HEK293 (cell line): Measurements from ENCODE around the gene GABBR2.

Experiments used
- CTCF ChIA-PET: fragments of 350-600 bp; formaldehyde crosslinking; extraction: SDS; loops from one replicate; lab custom pipeline; 2021; ENCODE audit warnings: antibody characterized with exemption; lab: Yijun Ruan, JAX
- POLR2A ChIA-PET: fragments of 300-600 bp; formaldehyde crosslinking; extraction: SDS; loops from one replicate; lab custom pipeline; 2020; ENCODE audit warnings: antibody characterized with exemption, inconsistent platforms; lab: Yijun Ruan, JAX
- H3K27ac ChIP-seq: fragments of 200-500 bp; sonication (Bioruptor generic); 2 replicates; pipeline ENCODE4 v1.5.1; 2014; ENCODE audit warnings: low read depth, low read length, control low read depth, inconsistent platforms; ENCODE audit errors: extremely low read depth
- H3K36me3 ChIP-seq, 2 experiments: fragments of 200-500 bp in 1 of 2; sonication (Bioruptor generic) in 1 of 2; 1 replicate in 1 of 2; 2 replicates in 1 of 2; pipeline ENCODE4 v1.5.1; 2014 to 2017; ENCODE audit warnings: inconsistent platforms in 2 of 2, low read length in 2 of 2; ENCODE audit not compliant: control insufficient read depth in 2 of 2, insufficient read depth in 1 of 2
- H3K4me1 ChIP-seq: fragments of 200-500 bp; sonication (Bioruptor generic); 2 replicates; pipeline ENCODE4 v1.5.1; 2014; ENCODE audit warnings: mild to moderate bottlenecking, low read length, inconsistent platforms; ENCODE audit not compliant: control insufficient read depth, insufficient read depth
- H3K4me3 ChIP-seq: 2 replicates; pipeline ENCODE4 v1.5.1; 2011; ENCODE audit warnings: low read depth, mild to moderate bottlenecking, control low read depth, low read length, moderate library complexity
- H3K9me3 ChIP-seq: fragments of 200-500 bp; sonication (Bioruptor generic); 2 replicates; pipeline ENCODE4 v1.5.1; 2014; ENCODE audit warnings: low read depth, low read length, inconsistent platforms; ENCODE audit not compliant: control insufficient read depth, insufficient read depth
- GLIS2 ChIP-seq: fragments of 450-650 bp; formaldehyde crosslinking; IDR thresholded peaks from 2 replicates; pipeline ENCODE4 v1.5.1; 2016; ENCODE audit warnings: missing biosample characterization, missing genetic modification characterization
- KLF8 ChIP-seq: fragments of 450-650 bp; formaldehyde crosslinking; IDR thresholded peaks from 2 replicates; pipeline ENCODE4 v1.5.1; 2016; ENCODE audit warnings: missing biosample characterization, missing genetic modification characterization
- SALL2 ChIP-seq: fragments of 450-650 bp; formaldehyde crosslinking; IDR thresholded peaks from 2 replicates; pipeline ENCODE4 v1.5.0; 2017; ENCODE audit warnings: missing biosample characterization, mild to moderate bottlenecking, missing genetic modification characterization, borderline replicate concordance
- ZFHX2 ChIP-seq: fragments of 450-650 bp; formaldehyde crosslinking; conservative IDR thresholded peaks from 2 replicates; pipeline ENCODE4 v1.5.1; 2016; ENCODE audit warnings: missing biosample characterization, missing genetic modification characterization
- ZNF16 ChIP-seq: fragments of 450-650 bp; formaldehyde crosslinking; IDR thresholded peaks from 2 replicates; pipeline ENCODE4 v1.5.1; 2016; ENCODE audit warnings: low read depth, missing biosample characterization, missing genetic modification characterization
- ZNF175 ChIP-seq: fragments of 450-650 bp; formaldehyde crosslinking; IDR thresholded peaks from 2 replicates; pipeline ENCODE4 v1.5.1; 2016; ENCODE audit warnings: missing biosample characterization, missing genetic modification characterization
- ZNF37A ChIP-seq: fragments of 450-650 bp; IDR thresholded peaks from 2 replicates; pipeline ENCODE4 v1.5.1; 2018; ENCODE audit warnings: missing biosample characterization, missing genetic modification characterization
- ZNF561 ChIP-seq: fragments of 450-650 bp; IDR thresholded peaks from 2 replicates; pipeline ENCODE4 v1.5.1; 2018; ENCODE audit warnings: missing biosample characterization, missing genetic modification characterization, borderline replicate concordance
- TF ChIP-seq, protein P1 (sequence below): fragments of 450-650 bp; formaldehyde crosslinking; IDR thresholded peaks from 2 replicates; pipeline ENCODE4 v1.5.1; 2016; ENCODE audit warnings: missing biosample characterization, missing genetic modification characterization
- TF ChIP-seq, protein P2 (sequence below): fragments of 450-650 bp; formaldehyde crosslinking; IDR thresholded peaks from 2 replicates; pipeline ENCODE4 v1.5.1; 2017; ENCODE audit warnings: missing biosample characterization, mild to moderate bottlenecking, missing genetic modification characterization, moderate library complexity
- TF ChIP-seq, protein P3 (sequence below): fragments of 450-650 bp; IDR thresholded peaks from 2 replicates; pipeline ENCODE4 v1.5.1; 2018; ENCODE audit warnings: missing biosample characterization, missing genetic modification characterization
- TF ChIP-seq, protein P4 (sequence below): fragments of 450-650 bp; formaldehyde crosslinking; IDR thresholded peaks from 2 replicates; pipeline ENCODE4 v1.5.1; 2016; ENCODE audit warnings: missing biosample characterization, missing genetic modification characterization
- TF ChIP-seq, protein P5 (sequence below): fragments of 450-650 bp; formaldehyde crosslinking; optimal IDR thresholded peaks from 2 replicates; pipeline ENCODE3; 2016; ENCODE audit warnings: missing biosample characterization, mild to moderate bottlenecking, missing genetic modification characterization
- TF ChIP-seq, protein P6 (sequence below): fragments of 450-650 bp; formaldehyde crosslinking; IDR thresholded peaks from 2 replicates; pipeline ENCODE4 v1.5.1; 2016; ENCODE audit warnings: missing biosample characterization, missing genetic modification characterization

GABBR2 gene

DNA sequence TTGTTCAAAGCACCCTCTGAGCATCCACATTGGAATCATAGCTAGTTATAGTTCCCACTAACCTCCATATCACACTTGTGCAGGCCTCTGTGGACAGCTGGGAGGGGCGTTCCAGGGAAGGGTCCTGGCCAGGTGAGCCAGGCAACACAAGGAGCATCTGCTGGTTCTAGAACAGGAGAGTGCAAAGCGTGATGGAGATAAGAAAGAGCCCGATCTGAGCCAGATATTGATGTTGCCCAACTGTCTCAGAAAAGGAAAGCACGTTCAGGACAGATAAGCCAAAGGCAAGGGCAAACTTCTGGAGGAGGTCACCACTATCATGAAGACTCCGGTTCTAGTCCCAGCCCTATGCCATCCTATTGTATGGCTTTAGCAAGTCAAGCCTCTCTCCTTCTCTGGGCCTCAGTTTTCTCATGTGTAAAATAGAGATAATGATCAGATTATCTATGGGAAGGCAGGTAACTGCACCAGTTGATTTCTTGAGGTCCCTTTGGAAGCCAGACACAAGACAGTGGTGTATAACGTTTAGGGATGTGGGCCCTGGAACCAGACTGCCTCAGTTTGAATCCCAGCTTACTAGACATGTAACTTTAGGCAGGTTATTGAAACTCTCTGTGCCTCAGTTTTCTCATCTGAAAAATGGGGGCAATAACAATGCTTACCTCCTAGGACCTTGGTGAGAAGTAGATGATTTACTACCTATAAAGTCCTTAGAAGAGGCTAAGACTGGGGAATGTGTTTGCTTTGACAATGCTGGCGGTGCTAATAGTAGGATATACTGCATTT, 19.8 kb downstream of the GABBR2 start:
- H3K4me3 ChIP-seq = no peak overlapping the region
- no peaks in the 10 kb centered on the region for H3K9me3 ChIP-seq
- no peaks in the 10 kb centered on the region for H3K36me3 ChIP-seq
- POLR2A ChIA-PET = no interaction called here
- no peak for TF ChIP-seq ZNF16
- TF ChIP-seq, protein P1, sequence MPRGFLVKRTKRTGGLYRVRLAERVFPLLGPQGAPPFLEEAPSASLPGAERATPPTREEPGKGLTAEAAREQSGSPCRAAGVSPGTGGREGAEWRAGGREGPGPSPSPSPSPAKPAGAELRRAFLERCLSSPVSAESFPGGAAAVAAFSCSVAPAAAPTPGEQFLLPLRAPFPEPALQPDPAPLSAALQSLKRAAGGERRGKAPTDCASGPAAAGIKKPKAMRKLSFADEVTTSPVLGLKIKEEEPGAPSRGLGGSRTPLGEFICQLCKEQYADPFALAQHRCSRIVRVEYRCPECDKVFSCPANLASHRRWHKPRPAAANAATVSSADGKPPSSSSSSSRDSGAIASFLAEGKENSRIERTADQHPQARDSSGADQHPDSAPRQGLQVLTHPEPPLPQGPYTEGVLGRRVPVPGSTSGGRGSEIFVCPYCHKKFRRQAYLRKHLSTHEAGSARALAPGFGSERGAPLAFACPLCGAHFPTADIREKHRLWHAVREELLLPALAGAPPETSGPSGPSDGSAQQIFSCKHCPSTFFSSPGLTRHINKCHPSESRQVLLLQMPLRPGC (tag by site-specific recombination) = no peak
- TF ChIP-seq KLF8 = no peak
- TF ChIP-seq, protein P2, sequence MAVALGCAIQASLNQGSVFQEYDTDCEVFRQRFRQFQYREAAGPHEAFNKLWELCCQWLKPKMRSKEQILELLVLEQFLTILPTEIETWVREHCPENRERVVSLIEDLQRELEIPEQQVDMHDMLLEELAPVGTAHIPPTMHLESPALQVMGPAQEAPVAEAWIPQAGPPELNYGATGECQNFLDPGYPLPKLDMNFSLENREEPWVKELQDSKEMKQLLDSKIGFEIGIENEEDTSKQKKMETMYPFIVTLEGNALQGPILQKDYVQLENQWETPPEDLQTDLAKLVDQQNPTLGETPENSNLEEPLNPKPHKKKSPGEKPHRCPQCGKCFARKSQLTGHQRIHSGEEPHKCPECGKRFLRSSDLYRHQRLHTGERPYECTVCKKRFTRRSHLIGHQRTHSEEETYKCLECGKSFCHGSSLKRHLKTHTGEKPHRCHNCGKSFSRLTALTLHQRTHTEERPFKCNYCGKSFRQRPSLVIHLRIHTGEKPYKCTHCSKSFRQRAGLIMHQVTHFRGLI = no peak
- TF ChIP-seq ZFHX2 (tag by site-specific recombination) = no peak
- TF ChIP-seq, protein P3, sequence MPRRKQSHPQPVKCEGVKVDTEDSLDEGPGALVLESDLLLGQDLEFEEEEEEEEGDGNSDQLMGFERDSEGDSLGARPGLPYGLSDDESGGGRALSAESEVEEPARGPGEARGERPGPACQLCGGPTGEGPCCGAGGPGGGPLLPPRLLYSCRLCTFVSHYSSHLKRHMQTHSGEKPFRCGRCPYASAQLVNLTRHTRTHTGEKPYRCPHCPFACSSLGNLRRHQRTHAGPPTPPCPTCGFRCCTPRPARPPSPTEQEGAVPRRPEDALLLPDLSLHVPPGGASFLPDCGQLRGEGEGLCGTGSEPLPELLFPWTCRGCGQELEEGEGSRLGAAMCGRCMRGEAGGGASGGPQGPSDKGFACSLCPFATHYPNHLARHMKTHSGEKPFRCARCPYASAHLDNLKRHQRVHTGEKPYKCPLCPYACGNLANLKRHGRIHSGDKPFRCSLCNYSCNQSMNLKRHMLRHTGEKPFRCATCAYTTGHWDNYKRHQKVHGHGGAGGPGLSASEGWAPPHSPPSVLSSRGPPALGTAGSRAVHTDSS (tag by site-specific recombination) = no peak
- TF ChIP-seq ZNF37A = no peak
- TF ChIP-seq, protein P4, sequence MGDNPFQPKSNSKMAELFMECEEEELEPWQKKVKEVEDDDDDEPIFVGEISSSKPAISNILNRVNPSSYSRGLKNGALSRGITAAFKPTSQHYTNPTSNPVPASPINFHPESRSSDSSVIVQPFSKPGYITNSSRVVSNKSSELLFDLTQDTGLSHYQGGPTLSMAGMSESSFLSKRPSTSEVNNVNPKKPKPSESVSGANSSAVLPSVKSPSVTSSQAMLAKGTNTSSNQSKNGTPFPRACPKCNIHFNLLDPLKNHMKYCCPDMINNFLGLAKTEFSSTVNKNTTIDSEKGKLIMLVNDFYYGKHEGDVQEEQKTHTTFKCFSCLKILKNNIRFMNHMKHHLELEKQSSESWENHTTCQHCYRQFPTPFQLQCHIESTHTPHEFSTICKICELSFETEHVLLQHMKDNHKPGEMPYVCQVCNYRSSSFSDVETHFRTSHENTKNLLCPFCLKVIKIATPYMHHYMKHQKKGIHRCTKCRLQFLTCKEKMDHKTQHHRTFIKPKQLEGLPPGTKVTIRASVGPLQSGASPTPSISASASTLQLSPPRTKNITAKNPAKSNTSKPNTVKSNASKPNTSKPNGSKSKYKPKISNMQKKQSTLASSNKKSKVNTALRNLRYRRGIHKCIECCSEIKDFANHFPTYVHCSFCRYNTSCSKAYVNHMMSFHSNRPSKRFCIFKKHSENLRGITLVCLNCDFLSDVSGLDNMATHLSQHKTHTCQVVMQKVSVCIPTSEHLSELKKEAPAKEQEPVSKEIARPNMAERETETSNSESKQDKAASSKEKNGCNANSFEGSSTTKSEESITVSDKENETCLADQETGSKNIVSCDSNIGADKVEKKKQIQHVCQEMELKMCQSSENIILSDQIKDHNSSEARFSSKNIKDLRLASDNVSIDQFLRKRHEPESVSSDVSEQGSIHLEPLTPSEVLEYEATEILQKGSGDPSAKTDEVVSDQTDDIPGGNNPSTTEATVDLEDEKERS (tag by site-specific recombination) = no peak
- TF ChIP-seq, protein P5, sequence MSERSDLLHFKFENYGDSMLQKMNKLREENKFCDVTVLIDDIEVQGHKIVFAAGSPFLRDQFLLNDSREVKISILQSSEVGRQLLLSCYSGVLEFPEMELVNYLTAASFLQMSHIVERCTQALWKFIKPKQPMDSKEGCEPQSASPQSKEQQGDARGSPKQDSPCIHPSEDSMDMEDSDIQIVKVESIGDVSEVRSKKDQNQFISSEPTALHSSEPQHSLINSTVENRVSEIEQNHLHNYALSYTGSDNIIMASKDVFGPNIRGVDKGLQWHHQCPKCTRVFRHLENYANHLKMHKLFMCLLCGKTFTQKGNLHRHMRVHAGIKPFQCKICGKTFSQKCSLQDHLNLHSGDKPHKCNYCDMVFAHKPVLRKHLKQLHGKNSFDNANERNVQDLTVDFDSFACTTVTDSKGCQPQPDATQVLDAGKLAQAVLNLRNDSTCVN = no peak
- TF ChIP-seq GLIS2 (tag by site-specific recombination) = no peak
- no peak for TF ChIP-seq ZNF175 (tag by site-specific recombination)
- no peak for TF ChIP-seq SALL2
- TF ChIP-seq, protein P6, sequence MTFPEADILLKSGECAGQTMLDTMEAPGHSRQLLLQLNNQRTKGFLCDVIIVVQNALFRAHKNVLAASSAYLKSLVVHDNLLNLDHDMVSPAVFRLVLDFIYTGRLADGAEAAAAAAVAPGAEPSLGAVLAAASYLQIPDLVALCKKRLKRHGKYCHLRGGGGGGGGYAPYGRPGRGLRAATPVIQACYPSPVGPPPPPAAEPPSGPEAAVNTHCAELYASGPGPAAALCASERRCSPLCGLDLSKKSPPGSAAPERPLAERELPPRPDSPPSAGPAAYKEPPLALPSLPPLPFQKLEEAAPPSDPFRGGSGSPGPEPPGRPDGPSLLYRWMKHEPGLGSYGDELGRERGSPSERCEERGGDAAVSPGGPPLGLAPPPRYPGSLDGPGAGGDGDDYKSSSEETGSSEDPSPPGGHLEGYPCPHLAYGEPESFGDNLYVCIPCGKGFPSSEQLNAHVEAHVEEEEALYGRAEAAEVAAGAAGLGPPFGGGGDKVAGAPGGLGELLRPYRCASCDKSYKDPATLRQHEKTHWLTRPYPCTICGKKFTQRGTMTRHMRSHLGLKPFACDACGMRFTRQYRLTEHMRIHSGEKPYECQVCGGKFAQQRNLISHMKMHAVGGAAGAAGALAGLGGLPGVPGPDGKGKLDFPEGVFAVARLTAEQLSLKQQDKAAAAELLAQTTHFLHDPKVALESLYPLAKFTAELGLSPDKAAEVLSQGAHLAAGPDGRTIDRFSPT (tag by site-specific recombination) = no peak
- no peak for TF ChIP-seq ZNF561 (tag by site-specific recombination)
- no peak overlapping the region for H3K27ac ChIP-seq
- no peaks in the 10 kb centered on the region for H3K4me1 ChIP-seq
- CTCF ChIA-PET = interaction anchor here (0.7 to 1.3 kb wide), 2 partner anchors 10 to 102 kb away, joined by 3 read pairs; no protein-coding TSS in a partner anchor
